Measurements from ENCODE around the gene FAM78A.

DNA sequence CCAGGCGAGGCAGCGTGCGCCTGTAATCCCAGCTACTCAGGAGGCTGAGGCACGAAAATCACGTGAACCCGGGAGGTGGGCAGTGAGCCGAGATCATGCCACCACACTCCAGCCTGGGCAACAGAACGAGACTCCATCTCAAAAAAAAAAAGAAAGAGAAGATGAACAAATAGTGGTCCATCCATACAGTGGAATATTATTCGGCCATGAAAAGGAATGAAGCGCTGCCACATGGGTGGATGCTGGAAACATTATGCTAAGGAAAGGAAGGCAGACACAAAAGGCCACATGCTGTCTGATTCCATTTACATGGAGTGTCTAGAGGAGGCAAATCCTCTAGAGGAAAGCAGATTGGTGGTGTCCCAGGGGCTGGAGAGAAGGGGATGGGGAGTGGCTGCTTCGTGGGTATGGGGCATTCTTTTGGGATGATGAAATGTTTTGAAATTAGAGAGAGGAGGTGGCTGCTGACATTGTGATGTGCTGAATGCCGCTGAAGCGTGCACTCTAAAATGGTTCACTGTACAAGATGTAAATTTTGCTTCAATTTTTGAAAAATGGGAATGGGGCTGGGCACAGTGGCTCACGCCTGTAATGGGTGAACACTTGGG is 30.2 kb upstream of the FAM78A start:
- no peak for TF ChIP-seq POLR2A (IDR thresholded peaks at IDR 0.05; ENCODE audit: low read depth, low read length)
- no peak for TF ChIP-seq POLR2AphosphoS5 (IDR thresholded peaks at IDR 0.05; ENCODE audit: low read depth, low read length)
- no peak for TF ChIP-seq TAF1 (IDR thresholded peaks at IDR 0.05; ENCODE audit: borderline replicate concordance, low read depth, low read length)

All from GM12892 (cell line).